ENCODE data around the gene PRDM16.
"Not testable (repeated sequence)": the region's sequence is repeated elsewhere in the genome, so short reads cannot be mapped to it uniquely, and the experiment has no call there.

The PRDM16 gene

DNA sequence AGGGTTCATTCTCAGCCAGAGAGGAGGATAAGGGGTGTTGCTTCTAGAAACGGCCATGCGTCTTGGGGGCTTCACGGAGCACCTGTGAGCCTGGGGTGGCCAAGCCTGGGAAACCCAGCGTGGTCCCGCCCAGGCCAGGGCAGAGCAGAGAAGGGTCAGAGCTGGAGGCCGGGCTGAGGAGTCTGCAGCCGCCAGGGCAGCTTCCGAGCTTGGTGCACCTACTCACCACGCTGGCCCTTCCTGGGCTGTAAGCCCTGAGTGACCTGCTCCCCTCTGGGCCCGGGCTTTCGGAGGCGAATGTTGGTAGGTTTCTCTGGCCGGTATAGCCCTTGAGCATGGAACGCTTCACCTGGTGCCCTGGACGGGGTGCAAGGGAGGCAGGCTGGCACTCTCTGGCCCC is 215.7 kb downstream of the PRDM16 start:
- TF ChIP-seq, protein P1, sequence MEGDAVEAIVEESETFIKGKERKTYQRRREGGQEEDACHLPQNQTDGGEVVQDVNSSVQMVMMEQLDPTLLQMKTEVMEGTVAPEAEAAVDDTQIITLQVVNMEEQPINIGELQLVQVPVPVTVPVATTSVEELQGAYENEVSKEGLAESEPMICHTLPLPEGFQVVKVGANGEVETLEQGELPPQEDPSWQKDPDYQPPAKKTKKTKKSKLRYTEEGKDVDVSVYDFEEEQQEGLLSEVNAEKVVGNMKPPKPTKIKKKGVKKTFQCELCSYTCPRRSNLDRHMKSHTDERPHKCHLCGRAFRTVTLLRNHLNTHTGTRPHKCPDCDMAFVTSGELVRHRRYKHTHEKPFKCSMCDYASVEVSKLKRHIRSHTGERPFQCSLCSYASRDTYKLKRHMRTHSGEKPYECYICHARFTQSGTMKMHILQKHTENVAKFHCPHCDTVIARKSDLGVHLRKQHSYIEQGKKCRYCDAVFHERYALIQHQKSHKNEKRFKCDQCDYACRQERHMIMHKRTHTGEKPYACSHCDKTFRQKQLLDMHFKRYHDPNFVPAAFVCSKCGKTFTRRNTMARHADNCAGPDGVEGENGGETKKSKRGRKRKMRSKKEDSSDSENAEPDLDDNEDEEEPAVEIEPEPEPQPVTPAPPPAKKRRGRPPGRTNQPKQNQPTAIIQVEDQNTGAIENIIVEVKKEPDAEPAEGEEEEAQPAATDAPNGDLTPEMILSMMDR (conservative IDR thresholded peaks at IDR 0.05), result no peak
- no peak for TF ChIP-seq ZFX (IDR thresholded peaks at IDR 0.05)
- no peak overlapping the region for H3K27ac ChIP-seq

DNA sequence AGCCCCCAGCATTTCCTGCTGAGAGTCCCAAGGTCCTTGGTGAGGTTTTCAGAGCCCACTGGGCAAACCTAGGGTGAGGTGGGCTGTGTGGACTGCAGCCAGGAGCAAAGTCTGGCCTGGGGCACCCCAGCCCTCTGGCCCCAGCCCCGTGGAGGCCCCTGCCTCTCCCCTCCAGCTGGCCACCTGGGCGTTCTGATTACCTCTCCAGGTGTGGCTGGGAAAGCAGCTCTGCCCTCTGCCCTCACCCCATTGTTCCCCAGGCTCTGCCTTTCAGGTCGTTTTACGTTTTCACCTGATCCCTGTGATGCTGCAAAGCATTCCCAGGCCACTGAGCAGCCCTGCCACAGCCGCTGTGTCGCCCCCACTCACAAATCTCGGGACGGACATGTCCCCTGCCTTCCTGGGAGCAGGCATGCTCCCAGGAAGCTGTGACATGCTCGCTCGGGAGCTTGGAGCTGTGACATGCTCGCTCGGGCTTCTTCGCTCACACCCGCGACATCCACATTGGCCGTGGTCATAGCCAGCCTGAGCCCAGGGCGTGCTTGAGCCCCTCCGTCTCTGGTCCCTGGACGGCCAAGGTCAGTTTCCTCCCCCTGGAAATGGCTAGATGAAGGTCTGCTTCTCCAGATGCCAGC is 216.2 kb downstream of the PRDM16 start:
- TF ChIP-seq ZFX (IDR thresholded peaks at IDR 0.05), result no peak
- TF ChIP-seq, protein P1 (conservative IDR thresholded peaks at IDR 0.05), result no peak
- no peak overlapping the region for H3K27ac ChIP-seq

DNA sequence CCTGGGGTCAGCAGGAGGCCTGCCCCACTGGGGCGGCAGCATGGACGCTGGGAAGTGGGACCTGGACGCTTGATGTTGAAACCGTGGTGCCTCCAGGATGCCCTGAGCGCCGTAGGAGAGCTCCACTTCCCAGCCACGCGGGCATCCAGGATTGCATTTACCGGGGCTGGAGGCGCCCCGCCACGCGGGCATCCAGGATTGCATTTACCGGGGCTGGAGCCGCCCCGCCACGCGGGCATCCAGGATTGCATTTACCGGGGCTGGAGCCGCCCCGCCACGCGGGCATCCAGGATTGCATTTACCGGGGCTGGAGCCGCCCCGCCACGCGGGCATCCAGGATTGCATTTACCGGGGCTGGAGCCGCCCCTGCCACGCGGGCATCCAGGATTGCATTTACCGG is 218.1 kb downstream of the PRDM16 start:
- H3K27ac ChIP-seq, result not testable (repeated sequence)

DNA sequence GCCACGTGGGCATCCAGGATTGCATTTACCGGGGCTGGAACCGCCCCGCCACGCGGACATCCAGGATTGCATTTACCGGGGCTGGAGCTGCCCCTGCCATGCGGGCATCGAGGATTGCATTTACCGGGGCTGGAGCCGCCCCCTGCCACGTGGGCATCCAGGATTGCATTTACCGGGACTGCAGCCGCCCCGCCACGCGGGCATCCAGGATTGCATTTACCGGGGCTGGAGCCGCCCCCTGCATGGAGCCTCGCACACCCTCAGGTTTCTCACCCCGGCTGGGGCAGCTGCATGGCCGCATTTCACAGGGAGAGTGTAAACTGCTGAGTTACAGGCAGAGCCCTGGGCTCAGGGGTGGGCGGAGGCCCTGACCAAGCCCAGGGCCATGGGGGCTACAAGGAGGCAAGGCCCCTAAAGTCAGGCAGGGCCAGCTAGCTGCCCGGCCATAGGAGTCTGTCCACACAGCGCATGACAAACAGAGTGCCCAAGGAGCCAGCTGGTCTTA is 218.7 kb downstream of the PRDM16 start:
- TF ChIP-seq ZFX (IDR thresholded peaks at IDR 0.05), result no peak
- TF ChIP-seq, protein P1 (conservative IDR thresholded peaks at IDR 0.05), result no peak
- no peak overlapping the region for H3K27ac ChIP-seq

DNA sequence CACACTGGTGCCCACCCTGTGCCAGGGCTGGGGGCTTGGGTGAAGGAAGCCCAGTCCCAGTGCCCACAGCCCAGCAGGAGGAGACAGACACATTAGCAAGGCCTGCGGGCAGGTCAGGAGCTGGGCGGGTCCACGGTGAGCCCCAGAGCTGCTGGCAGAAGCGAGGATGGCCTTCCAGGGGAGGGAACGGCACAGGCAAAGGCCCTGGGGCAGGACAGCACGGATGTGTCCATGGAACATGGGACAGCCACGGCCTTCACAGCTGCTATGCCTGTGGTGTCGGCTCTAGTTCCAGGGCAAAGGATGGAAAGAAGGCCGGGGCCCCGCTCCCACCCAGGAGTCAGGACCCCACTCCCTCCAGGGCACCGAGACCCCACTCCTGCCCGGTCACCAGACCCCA is 220.5 kb downstream of the PRDM16 start:
- H3K27ac ChIP-seq, result no peak overlapping the region
- TF ChIP-seq, protein P1 (conservative IDR thresholded peaks at IDR 0.05), result no peak
- no peak for TF ChIP-seq ZFX (IDR thresholded peaks at IDR 0.05)

DNA sequence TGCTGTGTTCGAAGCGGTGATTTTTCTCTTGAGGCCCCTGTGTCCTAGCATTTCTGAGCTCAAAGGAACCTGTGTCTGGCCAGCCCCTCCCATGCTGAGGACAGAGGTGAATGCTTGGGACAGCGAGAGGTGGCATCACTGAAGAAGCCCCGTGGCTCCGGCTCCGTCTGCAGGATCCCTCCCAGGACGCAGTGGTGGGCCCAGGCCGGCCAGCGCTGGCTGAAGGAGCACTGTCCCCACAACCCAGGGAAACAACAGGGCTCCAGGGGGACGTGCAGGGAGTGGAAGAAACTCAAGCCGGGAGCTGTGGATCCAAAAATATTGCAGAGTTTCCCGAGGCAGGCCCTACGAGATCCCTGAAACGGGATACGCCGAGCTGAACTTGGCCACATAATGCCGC is 221.4 kb downstream of the PRDM16 start:
- H3K27ac ChIP-seq, result no peak overlapping the region
- TF ChIP-seq, protein P1 (conservative IDR thresholded peaks at IDR 0.05), result no peak
- no peak for TF ChIP-seq ZFX (IDR thresholded peaks at IDR 0.05)

DNA sequence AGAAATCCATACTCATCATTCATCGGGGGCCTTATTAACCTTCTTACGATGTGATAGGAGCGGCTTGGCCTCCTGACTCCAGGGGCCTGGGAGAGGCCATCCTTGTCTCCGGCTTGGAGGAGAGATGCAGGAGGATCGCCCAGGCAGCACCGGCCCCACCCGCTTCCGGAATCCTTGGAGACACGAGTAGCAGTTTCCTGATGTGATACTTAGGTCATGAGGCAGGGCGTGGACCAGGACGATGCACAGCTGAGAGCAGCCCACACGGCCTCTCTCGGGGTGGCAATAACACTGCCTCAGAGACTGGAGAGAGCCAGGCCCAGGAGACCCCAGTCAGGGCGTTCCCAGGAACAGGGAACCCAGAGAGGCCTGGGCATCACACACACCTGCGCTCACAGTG is 221.9 kb downstream of the PRDM16 start:
- TF ChIP-seq, protein P1 (conservative IDR thresholded peaks at IDR 0.05), result no peak
- no peak for TF ChIP-seq ZFX (IDR thresholded peaks at IDR 0.05)
- no peak overlapping the region for H3K27ac ChIP-seq

Measured in C4-2B (cell line).